SK-N-SH (cell line): ENCODE results near the gene MARS1. TPM values are rescaled to one million over a fixed set of nuclear protein-coding genes. Genes with fewer than 3 reads are reported as not detected.

Experiments used
- CTCF ChIA-PET: fragments of 300-600, 350-600 bp; formaldehyde crosslinking; extraction: SDS; loops from one replicate; lab custom pipeline; 2021; lab: Yijun Ruan, JAX
- POLR2A ChIA-PET: fragments of 350-600 bp; sonication (Branson Sonifier 250); formaldehyde crosslinking; extraction: SDS; loops from one replicate; lab custom pipeline; 2020; ENCODE audit warnings: antibody characterized with exemption, inconsistent platforms; lab: Yijun Ruan, JAX
- DNase-seq: peaks from one replicate; pipeline ENCODE4 v3.0.0; 2012
- H2AFZ ChIP-seq: fragments of 200-600 bp; sonication (generic); 2 replicates; pipeline ENCODE4 v1.8.1; 2016; ENCODE audit warnings: antibody characterized with exemption, mild to moderate bottlenecking, low read depth
- H3F3A ChIP-seq: fragments of 200-600 bp; sonication (generic); replicated peaks from 2 replicates; pipeline ENCODE3; 2016; ENCODE audit warnings: antibody characterized with exemption, mild to moderate bottlenecking; ENCODE audit not compliant: insufficient read depth
- H3K27ac ChIP-seq, 2 experiments: fragments of 200-500 bp in 1 of 2; fragments of 200-600 bp in 1 of 2; sonication (Bioruptor generic) in 1 of 2; sonication (generic), shearing (Covaris generic) in 1 of 2; 2 replicates each; pipeline versions ENCODE4 v1.5.1 to v1.6.1; 2014 to 2016; ENCODE audit warnings: low read depth in 2 of 2, inconsistent platforms in 1 of 2, low read length in 1 of 2, mild to moderate bottlenecking in 1 of 2, mixed read lengths in 1 of 2
- H3K27me3 ChIP-seq: fragments of 200-600 bp; sonication (generic), shearing (Covaris generic); 2 replicates; pipeline ENCODE4 v1.6.1; 2016; ENCODE audit warnings: mixed run types; ENCODE audit not compliant: insufficient read depth
- H3K36me3 ChIP-seq, 2 experiments: fragments of 200-500 bp in 1 of 2; fragments of 200-600 bp in 1 of 2; sonication (Bioruptor generic) in 1 of 2; sonication (generic) in 1 of 2; replicated peaks in 1 of 2; 2 replicates each; pipeline versions ENCODE3 to v1.5.1; 2014 to 2016; ENCODE audit warnings: low read length in 1 of 2, mild to moderate bottlenecking in 1 of 2; ENCODE audit not compliant: insufficient read depth in 2 of 2, control insufficient read depth in 1 of 2
- H3K4me1 ChIP-seq, 2 experiments: fragments of 200-500 bp in 1 of 2; fragments of 200-600 bp in 1 of 2; sonication (Bioruptor generic) in 1 of 2; sonication (generic), shearing (Covaris generic) in 1 of 2; 2 replicates each; pipeline versions ENCODE4 v1.5.1 to v1.6.1; 2014 to 2016; ENCODE audit warnings: low read depth in 1 of 2, low read length in 1 of 2, mixed run types in 1 of 2; ENCODE audit not compliant: insufficient read depth in 2 of 2, control insufficient read depth in 1 of 2
- H3K4me2 ChIP-seq: fragments of 200-600 bp; sonication (generic), shearing (Covaris generic); 2 replicates; pipeline ENCODE4 v1.6.1; 2017; ENCODE audit warnings: mixed run types
- H3K4me3 ChIP-seq, 2 experiments: fragments of 200-500 bp in 1 of 2; fragments of 200-600 bp in 1 of 2; sonication (Bioruptor generic) in 1 of 2; sonication (generic), shearing (Covaris generic) in 1 of 2; 2 replicates each; pipeline versions ENCODE4 v1.5.1 to v1.8.1; 2014 to 2016; ENCODE audit warnings: low read depth in 2 of 2, inconsistent platforms in 1 of 2, low read length in 1 of 2, mild to moderate bottlenecking in 1 of 2, mixed read lengths in 1 of 2, moderate library complexity in 1 of 2
- H3K79me2 ChIP-seq: fragments of 200-600 bp; sonication (generic); 2 replicates; pipeline ENCODE4 v1.8.1; 2017; ENCODE audit warnings: mild to moderate bottlenecking; ENCODE audit not compliant: insufficient read depth
- H3K9ac ChIP-seq: fragments of 200-600 bp; sonication (generic); 2 replicates; pipeline ENCODE4 v1.6.1; 2017; ENCODE audit warnings: mixed run types
- H3K9me2 ChIP-seq: fragments of 200-600 bp; sonication (generic); 2 replicates; pipeline ENCODE4 v1.6.1; 2017; ENCODE audit warnings: mixed run types
- H3K9me3 ChIP-seq: fragments of 200-600 bp; sonication (generic); 2 replicates; pipeline ENCODE4 v1.6.1; 2017; ENCODE audit warnings: mixed run types, mild to moderate bottlenecking, moderate library complexity
- H4K20me1 ChIP-seq: fragments of 200-600 bp; sonication (generic); 2 replicates; pipeline ENCODE4 v1.6.1; 2017; ENCODE audit warnings: mild to moderate bottlenecking, mixed run types; ENCODE audit not compliant: insufficient read depth
- EP300 ChIP-seq, 2 experiments: IDR thresholded peaks; 2 replicates each; pipeline versions ENCODE4 v1.4.0 to v1.6.1; 2012; ENCODE audit warnings: borderline replicate concordance in 1 of 2, low read depth in 1 of 2, low read length in 1 of 2
- FOXJ3 ChIP-seq: sonication (generic); formaldehyde crosslinking; IDR thresholded peaks from 2 replicates; pipeline ENCODE4 v1.5.1; 2020; ENCODE audit warnings: mild to moderate bottlenecking, missing genetic modification reagents
- GATA2 ChIP-seq: sonication (generic); formaldehyde crosslinking; IDR thresholded peaks from 2 replicates; pipeline ENCODE4 v1.5.0; 2020; ENCODE audit warnings: mild to moderate bottlenecking, missing genetic modification reagents
- NRF1 ChIP-seq: IDR thresholded peaks from 2 replicates; pipeline ENCODE4 v1.6.1; 2012; ENCODE audit warnings: low read depth, mild to moderate bottlenecking, low read length
- PBX3 ChIP-seq: IDR thresholded peaks from 2 replicates; pipeline ENCODE4; 2012
- RXRA ChIP-seq: IDR thresholded peaks from 2 replicates; pipeline ENCODE4 v1.4.0; 2012; ENCODE audit warnings: low read depth, mild to moderate bottlenecking, borderline replicate concordance
- TCF12 ChIP-seq: IDR thresholded peaks from 2 replicates; pipeline ENCODE4 v1.4.0; 2012
- TEAD4 ChIP-seq: IDR thresholded peaks from 2 replicates; pipeline ENCODE4 v1.4.0; 2012; ENCODE audit warnings: mild to moderate bottlenecking, borderline replicate concordance; ENCODE audit not compliant: insufficient read depth
- YY1 ChIP-seq: IDR thresholded peaks from 2 replicates; pipeline ENCODE4 v1.4.0; 2012; ENCODE audit warnings: low read depth, mild to moderate bottlenecking
- ZBTB33 ChIP-seq: IDR thresholded peaks from 2 replicates; pipeline ENCODE4 v1.4.0; 2012; ENCODE audit warnings: low read depth, borderline replicate concordance
- WGBS: methylation state at CpG from one replicate; pipeline ENCODE4 v1.1.6; 2017; ENCODE audit warnings: low lambda C conversion rate; 5-methylcytosine and 5-hydroxymethylcytosine counted together
- polyA plus RNA-seq, 3 experiments: library from polyadenylated mRNA; depleted of rRNA; stranded (reverse); fragments of >200 nt; gene quantifications; 2 replicates each; pipeline ENCODE4 v1.2.3, GENCODE V29; 2012

The MARS1 gene
- polyA plus RNA-seq, 1 of the 3 experiments (the other 2 are of a cell fraction), result 158 TPM

- Histone ChIP-seq H3F3A (no peaks in the 10 kb centered on the region), H3K4me3 (no peak overlapping the region), H3K4me2 (no peak overlapping the region), H3K79me2 (no peaks in the 10 kb centered on the region), H4K20me1 (no peaks in the 10 kb centered on the region), H3K9ac (no peak overlapping the region), H3K36me3 (no peaks in the 10 kb centered on the region), H3K4me1 (peaks cover 2 to 6% of the 10 kb centered on the region in 2 experiments; a peak in 2 of 4 replicates), H3K9me3 (no peaks in the 10 kb centered on the region), H2AFZ (no peak overlapping the region), H3K27ac (no peak overlapping the region), H3K9me2 (no peaks in the 10 kb centered on the region), H3K27me3 (no peaks in the 10 kb centered on the region)
- no peak for DNase-seq
- CTCF ChIA-PET, result interaction anchor here (1.0 to 7.4 kb wide), 3 partner anchors 12 to 186 kb away, joined by 5 to 141 read pairs (median 10); no protein-coding TSS in a partner anchor
- 95% methylated on average over 7 of the region's 7 CpGs for WGBS
- TF ChIP-seq TCF12 (no peak), RXRA (no peak), GATA2 (no peak), ZBTB33 (no peak), NRF1 (no peak), TEAD4 (no peak), EP300 (IDR thresholded peaks at IDR 0.05; ENCODE audit: borderline replicate concordance in 1 of 2, low read depth in 1 of 2, low read length in 1 of 2) (no peak)
- POLR2A ChIA-PET, result no interaction called here
Measured at GRCh38 chr12:57449375-57449774, 38.5 kb upstream of the MARS1 start.

- no peaks in the 10 kb centered on the region for H4K20me1 ChIP-seq
- H3F3A ChIP-seq, result no peaks in the 10 kb centered on the region
- H3K27me3 ChIP-seq, result no peaks in the 10 kb centered on the region
- WGBS, result 89% methylated on average over 3 of the region's 3 CpGs
- no peak for TF ChIP-seq FOXJ3 (CRISPR knock-in tag)
- TF ChIP-seq YY1, result no peak
- no peak for TF ChIP-seq RXRA
- TF ChIP-seq PBX3, result no peak
- H2AFZ ChIP-seq, result no peak overlapping the region
- no peak overlapping the region for H3K4me3 ChIP-seq
- no peak overlapping the region for H3K27ac ChIP-seq
- no peaks in the 10 kb centered on the region for H3K79me2 ChIP-seq
- no peak for DNase-seq
- no peak overlapping the region for H3K4me2 ChIP-seq
- no peaks in the 10 kb centered on the region for H3K36me3 ChIP-seq
- no peaks in the 10 kb centered on the region for H3K9me2 ChIP-seq
- H3K9me3 ChIP-seq, result no peaks in the 10 kb centered on the region
- H3K9ac ChIP-seq, result no peak overlapping the region
- POLR2A ChIA-PET, result no interaction called here
- H3K4me1 ChIP-seq, result peaks cover 6 to 9% of the 10 kb centered on the region in 2 experiments; a peak in 2 of 4 replicates
- CTCF ChIA-PET, result interaction anchor here (0.8 to 13.7 kb wide), 7 partner anchors 9 to 237 kb away, joined by 3 to 391 read pairs (median 50); partner anchors contain the start of gene GLI1
Measured at GRCh38 chr12:57450057-57450456, 37.8 kb upstream of the MARS1 start.
